GM19395 (cell line): ENCODE measurements around the gene ADAMTS2.
"Not testable (repeated sequence)": the region's sequence is repeated elsewhere in the genome, so short reads cannot be mapped to it uniquely, and the experiment has no call there.

ENCODE experiments used
- ATAC-seq: cut with Tn5 transposase; IDR thresholded peaks from one replicate; pipeline ENCODE4 v1.9.1; 2021; ENCODE audit warnings: mild to moderate bottlenecking, moderate library complexity; ENCODE audit not compliant: unreplicated experiment

ADAMTS2 gene

DNA sequence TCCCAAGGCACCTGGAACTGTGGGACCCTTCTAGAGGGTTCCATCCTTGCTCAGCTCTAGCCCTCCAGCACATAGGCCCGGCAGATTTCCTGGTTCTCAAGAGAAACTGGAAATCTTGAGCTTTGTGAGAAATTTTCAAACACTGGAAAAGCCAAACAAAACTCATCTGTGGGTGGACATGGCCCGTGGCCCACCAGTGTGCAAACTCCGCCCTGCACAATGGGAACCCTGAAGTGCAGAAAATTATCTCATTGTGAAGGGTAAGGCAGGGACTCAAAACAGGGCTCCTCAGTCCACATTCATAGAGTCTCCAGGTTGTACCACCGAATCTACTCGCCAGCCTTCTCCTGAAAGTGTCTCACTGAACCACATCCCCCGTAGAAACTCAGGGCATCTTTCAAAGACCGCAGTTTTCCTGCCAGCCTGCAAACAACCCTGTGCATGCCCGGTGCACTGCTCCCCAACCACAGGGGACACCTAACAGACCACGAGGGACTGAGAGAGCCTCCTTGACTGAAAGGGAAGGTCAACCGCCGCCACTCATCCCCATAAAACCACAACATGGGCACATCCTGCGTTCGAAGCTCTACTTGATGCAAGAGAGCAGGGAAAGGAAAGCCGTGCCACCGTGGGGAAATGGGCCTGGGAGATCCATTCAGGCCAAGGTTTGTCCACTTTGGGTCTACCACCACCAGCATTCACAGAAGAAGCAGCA, 18.1 kb downstream of the ADAMTS2 start:
- no peak for ATAC-seq

DNA sequence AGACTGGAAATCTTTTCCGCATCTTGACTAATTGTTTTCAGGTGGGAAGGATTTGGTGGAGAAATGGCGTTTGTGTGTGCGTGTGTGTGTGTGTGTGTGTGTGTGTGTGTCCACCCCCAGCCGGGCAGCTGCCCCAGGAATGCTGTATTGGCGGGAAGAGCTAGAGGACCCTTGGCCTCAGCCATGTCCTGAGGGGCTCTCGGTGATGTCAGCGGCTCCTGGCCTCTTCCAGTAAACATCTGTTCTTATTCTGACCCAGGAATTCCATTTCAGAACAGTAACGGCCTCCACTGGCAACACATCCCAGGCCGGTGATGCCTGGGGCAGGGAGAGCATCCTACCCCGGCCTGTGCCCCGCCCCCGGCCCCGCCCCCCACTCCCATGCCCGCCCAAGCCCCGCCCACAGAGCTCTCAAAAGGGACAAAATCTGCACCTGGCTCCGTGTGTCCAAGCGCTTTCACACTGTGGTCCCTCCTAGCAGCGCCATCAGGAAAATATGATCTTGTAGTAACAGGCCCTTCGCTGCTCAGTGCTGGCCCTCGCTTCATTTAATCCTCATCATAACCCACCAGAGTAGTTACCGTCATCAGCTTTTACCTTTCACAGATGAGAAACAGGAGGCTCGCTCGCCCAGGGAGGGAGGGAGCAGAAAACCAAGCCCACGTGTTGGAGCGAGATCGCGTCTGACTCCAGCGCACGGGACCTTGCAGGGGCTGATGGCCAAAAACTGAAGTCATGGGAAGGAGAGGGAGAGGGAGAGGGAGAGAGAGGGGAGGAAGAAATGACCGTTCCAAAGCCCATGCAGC, 18.9 kb downstream of the ADAMTS2 start:
- ATAC-seq = no peak

DNA sequence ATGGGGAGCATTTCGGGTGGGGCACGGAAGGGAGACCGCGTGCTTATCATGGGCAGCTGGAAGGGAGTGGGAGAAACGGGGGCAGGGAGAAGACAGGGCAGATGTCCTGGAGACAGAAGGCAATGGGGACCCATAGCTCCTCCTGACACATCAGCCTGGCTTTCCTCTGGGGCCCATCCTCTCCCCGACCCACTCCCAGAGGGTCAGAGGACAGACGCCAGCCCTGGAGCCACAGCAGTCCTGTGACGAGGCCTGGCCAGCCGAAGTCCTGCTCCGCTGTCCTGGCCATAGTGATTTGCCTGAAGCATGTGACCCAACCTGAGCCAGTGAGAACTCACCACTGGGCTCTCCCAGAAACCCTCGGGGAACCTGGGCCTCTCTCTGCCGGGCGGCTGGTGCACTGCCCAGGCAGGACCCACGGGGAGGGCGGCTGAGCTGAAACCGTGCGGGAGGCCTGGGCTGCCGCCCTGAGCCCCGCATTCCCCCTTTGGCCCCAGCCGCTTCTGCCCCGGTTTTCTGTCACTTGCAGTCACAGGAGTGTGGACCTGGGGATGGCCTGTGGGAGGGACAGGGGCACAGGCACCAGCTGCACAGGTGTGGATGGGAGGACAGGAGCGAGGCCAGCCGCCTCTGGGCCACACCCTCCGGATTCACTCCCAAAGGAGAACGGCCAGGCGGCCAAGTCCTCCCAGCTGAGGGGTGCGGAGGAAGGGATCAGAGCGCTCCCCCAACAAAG, 19.8 kb downstream of the ADAMTS2 start:
- ATAC-seq = no peak

DNA sequence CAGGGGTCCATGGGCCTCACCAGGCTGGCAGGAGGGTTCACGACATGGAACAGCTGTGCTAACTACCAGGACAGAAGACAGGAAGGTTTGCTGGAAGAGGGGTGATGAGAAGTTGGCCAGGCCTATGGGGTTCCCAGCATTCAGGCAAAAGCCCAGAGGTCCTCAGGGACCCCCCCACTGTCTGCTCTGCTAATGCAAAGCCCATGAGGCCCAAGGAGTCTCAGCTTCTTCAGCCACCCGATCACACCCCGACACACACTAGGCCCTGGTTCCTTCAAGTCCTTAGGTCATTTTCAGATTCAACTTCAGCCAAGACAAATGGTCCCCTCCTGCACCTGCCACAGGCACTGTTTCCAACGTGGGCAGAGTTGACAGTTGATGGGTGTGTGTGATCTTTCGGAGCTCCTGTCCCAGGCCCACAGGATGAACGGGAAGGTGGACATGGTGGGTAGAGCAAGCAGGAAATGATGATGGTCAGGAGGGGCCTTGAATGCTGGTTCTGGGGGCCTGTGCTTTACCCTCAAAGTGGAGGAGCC, 20.4 kb downstream of the ADAMTS2 start:
- ATAC-seq = no peak

DNA sequence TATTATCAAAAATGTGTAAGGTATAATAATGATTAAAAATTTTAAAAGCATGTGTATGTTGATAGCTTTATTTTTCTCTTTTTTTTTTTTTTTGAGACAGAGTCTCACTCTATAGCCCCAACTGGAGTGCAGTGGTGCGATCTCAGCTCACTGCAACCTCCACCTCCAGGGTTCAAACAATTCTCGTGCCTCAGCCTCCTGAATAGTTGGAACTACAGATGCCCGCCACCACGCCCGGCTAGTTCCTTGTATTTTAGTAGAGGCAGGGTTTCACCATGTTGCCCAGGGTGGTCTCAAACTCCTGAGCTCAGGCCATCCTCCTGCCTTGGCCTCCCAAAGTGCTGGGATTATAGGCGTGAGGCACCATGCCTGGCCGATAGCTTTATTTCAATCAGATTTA, 20.9 kb downstream of the ADAMTS2 start:
- not testable (repeated sequence) for ATAC-seq

DNA sequence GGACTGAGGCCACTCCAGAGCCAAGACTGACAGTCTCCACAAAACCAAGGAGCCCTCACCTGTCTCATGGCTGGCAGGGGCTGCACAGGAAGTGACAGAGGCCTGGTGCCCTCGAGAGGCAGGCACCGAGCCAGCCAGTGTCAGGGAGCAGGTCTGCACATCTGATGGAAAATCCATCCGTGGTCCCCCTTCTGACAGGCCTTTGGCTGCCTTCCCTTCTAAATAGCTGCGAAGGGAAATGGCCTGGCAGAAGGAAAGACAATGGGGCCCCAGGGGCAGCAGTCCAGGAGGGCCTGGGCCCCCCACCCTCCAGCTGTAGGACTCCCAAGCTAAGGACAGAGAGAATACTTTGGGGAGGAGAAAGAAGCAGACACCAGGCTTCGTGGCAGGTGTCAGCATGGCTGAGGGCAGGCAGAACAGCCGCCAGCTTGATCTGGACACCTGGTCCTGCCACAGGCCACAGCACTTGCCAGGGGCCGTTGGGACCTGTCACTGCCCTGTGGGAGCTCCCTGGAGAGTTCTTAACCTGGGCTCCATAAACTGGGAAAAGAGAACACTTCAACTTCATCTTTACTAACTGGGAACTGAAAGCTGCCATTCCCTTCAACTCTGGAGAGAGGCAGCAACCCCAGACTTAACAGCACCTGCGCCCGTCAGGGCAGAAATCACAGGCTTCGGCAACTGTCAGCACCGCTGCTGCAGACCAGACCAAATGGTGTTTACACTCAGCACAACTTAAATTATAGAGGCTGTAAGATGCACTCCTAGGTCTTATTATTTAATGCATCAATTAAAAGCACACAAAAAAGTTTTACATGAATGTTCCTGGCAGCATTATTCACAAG, 22.0 kb downstream of the ADAMTS2 start:
- no peak for ATAC-seq

DNA sequence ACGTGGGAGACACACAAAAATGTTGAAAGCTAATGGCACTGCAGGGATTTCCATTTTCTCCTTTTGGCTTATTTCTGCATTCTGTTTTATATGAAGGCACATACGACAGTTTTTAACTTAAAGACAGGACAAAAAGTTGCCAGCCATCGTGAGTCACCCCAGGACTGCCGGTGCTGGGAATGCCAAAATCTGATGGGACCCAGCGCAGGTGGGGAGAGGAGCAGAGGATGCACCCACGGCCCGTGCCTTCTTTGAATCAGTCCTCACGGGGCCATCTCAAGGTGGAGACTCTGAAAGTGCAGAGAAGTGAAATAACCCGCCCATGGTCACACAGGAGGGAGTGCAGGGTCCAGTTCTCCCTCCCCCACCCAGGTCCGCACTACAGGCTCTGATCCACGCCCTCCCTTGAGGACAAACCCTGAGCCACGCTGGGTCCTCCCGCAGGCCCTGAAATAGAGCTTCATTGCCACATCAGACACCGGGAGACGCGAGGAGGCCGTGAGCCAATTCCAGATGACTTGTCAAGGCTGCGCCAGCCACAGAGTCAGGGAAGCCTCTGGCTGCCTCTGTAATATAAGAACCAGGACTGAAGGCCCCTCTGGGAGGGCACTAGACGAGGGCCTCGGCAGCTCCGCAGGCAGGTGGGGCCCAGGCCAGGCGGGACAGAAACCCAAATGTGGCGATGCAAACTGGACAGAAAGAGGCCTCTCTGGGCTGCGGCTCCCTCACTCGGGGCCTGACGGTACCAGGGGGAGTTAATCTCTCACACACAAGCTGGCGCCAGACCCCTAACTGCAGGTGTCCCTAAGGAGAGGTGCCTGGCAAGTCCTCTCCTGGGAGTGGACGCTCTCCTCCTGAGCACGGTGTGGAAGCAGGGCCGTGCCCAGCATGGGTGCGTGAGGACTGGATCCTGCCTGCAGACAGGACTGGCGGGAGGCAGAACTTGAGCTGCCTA, 22.9 kb downstream of the ADAMTS2 start:
- no peak for ATAC-seq

DNA sequence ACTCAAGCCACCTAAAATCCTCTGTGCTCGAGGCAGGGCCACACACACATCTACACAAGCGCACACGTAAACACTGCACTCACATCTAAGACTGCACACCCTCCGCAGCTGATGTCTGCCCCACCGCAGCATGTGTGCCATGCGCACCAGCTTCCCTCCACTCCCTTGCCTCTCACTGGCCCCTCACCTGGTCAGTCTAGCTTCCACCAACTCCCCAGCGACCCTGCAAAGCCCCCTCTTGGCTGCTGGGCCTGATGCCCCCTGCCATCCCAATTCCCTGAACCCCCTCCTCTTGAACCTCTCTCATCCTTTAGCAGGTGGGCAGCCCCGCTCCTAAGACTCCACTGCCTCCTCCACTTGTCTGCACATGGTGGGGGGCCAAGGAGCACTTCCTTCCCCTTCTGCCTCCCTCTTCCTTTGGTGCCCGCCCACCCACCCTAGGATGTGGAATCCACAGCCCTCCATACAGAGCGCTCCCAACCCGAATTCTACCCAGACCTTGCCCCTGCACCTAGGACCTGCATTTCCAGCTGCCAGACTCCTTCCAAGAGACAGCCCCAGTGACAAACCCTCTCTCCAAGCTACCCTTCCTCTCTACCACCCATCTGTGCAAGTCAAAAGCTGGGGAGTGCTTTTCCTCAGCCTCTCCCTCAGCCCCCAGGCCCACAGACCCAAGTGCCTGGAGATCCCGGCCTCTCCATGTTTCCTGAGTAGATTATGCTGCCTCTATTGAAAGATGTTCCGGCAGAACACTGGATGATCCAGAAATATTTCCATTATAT, 23.9 kb downstream of the ADAMTS2 start:
- ATAC-seq = no peak

DNA sequence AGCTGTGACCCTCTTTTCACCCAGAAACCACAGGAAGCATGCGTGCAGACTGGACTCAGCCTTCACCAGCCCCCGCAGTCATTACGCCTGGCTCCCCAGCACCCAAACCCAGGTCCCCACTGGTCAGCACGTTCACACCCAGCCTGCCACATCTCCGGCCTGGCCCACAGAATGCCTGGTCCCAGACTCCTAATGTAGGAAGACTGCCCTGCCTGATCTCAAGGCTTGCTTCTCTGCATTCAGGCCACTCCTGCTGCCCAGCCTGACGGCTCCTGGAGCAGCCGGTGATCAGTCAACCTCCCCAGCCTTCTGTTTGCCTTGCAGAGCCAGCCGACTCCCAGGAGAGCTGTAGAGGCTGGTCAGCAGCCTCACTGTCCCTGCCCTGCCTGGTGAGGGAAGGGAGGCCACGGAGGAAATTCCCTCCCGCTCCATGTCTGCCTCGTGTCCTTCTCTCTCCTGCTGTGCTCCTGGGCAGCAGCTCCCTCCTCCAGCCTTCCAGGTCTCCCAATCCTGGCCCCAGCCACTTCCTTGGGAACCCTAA, 25.4 kb downstream of the ADAMTS2 start:
- no peak for ATAC-seq

DNA sequence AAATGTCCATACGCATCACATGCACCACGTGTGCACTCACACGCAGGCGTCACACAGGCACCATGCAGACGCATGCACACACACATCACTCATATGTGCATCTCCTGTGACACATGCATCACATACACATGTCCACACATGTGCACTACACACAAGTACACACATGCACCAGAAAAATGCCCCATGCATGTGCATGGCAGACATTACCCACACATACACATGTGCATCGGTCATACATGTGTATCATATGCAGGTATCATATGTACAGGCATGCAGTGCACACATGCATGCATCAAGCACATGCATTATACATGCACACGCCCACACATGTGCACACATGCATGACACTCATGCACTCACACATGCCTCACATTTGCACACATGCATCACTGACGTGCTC, 26.1 kb downstream of the ADAMTS2 start:
- ATAC-seq = no peak

DNA sequence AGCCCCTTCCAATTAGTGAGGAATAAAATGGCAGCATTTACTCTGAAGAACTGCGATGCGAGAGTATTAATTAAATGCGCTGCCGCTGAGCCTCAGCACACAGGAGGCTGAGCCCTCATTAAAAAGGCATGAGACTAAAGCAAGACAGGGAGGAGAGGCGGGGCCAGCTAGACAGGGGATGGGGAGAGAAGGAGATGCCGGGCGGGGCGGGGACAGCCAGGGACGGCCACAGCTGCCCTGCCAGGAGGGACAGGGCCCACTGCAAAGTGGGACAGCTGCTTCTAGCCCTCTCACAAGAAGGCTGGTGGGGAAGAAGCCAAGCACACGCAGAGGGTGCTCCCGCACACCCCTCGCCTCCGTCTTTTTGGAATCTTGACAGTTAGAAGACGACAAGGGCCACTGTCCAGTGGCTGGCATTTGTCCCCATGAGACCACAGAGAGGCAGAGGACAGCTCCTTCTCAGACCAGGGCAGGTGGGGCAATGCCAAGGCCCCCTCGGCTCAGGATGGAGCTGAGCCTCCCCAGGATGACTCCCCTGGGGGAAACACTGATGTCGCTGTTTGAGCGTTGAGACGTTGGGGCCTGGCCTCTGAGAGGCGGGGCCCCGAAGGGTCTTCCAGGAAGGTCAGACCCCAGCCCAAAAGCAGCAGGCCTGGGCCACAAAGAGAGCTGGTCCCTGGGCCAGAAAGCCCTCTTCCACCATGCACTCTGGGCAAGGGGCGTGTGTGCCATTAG, 26.9 kb downstream of the ADAMTS2 start:
- no peak for ATAC-seq

DNA sequence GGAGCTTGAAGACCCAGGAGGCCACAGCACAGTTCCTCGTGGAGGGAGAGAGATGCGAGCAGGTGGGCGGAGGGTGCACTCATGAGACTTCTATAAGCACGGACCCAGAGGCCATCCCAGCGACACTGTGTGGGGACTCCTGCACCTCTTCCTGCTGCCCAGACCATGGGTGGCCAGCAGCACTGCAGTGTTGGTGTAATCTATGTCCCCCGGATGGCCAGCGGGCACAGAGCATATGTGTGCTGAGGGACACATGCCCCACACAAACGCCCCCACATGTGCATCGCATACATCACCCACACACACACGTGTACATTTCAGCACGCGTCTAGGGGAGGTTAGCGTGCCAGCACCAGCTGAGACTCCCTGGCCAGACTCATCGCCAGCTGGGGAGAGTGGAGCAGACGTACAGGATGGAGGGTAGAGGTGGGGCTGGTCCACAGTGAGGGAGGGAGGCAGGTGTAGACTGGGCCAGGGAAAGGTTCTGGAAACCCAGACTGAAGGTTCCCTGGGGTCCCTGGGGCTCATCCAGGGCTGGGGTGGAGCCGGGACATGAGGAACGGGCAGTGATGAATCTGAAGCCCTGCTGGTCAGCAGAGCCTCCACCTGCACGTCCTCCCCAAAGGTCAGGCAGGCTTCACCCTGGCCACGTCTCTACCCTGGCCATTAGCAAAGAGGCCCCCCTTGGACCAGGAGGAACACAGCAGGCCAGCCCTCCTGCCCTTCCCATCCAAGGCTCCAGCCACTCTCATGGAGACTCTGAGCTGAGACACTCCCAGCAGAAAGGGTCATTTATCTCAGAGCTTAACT, 27.6 kb downstream of the ADAMTS2 start:
- no peak for ATAC-seq

DNA sequence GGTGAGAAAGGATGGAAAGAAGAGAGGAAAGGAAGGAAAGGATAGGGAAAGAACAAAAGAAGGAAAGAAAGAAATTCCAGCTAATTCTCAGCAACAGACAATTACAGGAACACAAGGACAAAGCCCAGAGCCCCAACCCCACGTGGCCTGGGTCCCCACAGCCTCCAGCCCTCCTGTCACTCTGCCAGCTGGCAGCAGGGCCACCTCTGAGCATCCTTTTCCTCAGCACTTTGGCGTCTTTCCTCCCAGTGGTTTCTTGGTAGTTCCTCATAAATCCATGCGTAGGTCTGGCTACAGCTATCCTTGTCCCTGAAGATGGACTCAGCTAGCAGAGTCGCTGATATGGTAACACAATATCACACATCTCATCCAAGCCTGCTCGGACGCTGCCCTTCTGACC, 28.3 kb downstream of the ADAMTS2 start:
- ATAC-seq = no peak

DNA sequence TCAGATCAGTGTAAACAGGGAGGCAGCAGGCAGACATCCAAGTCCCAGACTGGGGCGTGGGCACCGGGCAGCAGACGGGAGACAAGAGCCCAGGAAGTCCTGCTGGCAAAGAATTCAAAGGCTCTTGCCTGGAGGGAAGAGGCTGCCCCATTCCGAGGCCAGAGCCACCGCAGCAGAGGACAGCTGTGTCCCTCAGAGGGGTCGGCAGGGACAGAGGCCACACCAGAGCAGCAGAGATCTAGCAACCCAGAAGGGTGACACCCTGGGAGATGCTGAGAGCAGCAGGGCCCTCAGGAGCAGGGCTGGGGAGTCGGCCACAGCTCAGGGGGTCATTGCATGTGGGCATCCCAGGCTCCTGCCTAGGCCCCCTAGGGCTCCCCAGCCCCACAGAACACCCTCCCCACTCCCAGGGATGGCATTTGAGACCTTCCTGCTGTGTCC, 29.1 kb downstream of the ADAMTS2 start:
- no peak for ATAC-seq

DNA sequence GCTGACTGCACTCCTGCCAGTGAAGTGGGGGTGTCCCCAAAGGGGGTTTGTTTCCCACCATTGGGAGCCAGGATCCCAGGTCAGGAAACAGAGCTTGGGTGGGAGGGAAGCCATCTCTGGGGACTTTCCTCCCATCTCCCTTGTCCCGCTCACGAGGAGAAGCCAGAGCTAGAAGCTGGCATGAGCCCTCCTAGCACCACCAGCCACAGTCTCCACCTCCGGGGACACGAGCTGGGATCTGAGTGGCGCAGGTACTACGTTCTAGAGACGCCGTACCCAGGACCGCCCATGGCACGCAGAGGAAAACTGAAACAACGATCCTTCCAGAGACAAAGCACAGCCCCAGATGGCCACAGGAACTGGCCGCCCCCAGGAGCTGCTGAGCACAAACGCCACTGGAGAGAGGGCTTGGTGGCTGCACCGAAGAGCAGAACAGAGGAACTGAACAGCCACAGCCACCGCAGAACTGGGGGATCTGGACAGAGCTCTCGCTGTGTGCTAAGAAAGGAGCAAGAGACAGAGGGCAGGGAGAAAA, 29.8 kb downstream of the ADAMTS2 start:
- ATAC-seq = no peak

DNA sequence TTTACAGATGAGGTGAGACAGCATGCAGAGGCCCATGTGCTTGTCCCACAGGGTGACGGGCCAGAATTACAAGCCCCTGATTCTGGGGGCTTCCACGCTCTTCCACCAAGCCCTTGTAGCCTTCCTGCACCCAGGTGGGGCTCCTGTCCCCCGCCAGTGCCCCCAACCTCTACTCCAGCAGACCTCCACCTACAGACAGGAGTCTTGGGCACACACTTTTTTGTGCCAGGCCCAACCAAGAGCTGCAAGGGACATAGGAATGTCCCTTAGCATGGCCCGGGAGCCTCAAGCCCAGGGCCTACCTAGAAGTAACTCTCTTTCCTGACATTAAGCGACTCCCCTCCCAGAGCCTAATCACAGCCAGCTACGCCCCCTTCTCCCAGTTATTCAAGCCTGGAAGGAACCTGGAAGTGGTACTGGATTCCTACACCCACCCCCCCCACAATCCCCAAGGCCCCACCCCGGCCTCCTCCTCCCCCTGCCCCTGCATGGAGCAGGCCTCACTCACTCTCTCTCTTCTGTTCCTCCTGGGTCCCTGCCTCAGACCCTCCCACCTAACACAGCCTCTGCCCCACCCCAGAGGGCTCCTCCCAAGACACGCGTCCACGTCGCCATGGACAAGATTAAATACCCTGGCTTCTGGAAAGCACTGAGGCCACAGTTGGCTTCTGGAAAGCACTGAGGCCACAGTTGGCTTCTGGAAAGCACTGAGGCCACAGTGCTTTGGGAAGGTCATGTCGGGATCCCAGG, 30.5 kb downstream of the ADAMTS2 start:
- no peak for ATAC-seq
